OCI-M1 (cell line): ENCODE results near the gene LMOD2.

Source experiments
- DNase-seq: peaks from one replicate; lab custom pipeline; 2025; lab: John Stamatoyannopoulos, UW

Gene LMOD2

DNA sequence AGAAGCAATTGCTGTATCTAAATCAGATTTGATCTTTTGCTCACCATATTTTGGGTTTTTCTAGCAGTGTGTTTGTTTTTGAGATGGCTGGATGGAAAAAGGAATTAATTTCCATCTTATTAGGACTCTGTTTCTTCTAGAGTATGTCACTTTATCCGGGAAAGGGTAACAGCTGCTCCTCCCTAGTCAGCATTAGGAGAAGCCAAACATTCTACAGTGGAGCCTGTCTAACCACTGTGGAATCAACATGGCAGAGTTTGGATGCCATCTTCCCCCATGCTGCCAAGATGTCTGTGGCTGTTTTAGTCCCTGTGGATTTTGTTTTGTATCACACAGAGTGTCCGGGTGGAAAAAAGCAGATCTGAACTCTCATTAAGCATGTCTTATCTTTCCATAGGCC lies 16.0 kb upstream of the LMOD2 start:
- DNase-seq, result no peak

DNA sequence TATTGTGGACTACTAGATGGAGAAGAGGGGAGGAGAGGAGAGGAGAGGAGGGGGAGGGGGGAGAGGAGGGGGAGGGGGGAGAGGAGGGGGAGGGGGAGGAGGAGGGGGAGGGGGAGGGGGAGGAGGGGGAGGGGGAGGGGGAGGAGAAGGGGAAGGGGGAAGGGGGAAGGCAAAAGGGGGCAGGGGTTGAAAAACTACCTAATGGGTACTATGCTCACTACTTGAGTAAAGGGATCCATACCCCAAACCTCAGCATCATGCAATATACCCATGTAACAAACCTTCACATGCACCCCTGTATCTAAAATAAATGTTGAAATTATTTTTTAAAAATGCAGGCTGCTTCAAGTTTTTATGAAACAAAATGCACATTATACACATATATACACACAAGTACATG lies 15.1 kb upstream of the LMOD2 start:
- no peak for DNase-seq

DNA sequence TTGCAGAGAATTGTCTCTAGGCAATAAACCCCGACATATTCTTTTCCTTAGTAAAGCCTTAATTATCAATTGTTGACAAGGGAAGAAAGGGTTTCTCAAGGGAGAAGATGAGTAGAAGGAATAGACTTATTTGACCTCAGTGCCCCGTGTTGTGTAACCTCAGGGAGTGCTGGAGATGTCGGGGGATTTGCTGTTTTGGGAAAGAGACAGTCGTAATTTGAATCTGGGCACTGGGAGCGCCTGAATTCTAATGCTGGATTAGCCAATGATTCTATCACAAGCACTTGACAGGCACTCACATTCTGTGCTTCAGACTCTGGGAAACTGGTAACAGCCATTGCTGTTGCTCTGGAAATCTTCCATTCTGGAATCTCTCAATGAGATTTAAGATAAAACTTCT lies 13.8 kb upstream of the LMOD2 start:
- no peak for DNase-seq

DNA sequence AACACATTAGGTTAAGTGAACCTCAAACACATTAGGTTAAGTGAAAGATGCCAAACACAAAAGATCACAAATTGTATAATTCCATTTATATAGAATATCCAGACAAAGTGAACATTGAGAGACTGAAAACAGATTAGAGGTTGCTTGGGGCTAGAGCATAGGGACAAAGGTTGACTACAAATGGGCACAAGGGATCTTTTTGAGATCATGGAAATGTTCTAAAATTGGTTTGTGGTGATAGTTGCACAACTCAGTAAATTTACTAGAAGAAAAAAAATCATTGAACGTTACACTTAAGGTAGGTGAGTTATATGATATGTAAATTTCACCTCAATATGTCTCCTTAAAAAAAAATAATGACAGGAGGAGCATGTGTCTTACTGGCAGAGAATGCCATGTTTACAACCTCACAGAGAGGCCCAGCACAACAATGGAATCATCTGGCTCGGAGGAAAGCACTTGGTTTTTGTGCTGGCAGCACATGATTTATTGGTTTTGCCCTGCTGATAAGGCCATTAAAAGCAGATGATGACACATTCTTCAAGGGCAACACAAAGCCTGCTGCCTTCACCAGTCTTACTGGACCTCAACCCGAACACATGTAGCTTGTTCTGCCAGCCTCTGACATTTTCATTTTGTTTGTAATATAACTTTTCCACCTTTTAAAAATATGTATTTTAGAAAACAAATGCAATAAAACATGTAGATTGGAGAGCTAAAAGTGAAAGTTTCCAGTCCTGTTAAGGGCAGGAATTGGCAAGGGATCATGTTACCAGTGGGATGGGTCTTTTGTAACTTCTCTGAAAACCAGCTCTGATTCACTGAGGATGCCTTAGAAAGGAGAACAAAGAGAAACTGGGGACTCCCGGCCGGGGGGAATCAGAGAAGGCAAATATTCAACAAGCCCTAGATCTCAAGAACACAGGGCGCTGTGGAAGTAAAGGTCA lies 11.9 kb upstream of the LMOD2 start:
- DNase-seq, result peak; percentile 83

DNA sequence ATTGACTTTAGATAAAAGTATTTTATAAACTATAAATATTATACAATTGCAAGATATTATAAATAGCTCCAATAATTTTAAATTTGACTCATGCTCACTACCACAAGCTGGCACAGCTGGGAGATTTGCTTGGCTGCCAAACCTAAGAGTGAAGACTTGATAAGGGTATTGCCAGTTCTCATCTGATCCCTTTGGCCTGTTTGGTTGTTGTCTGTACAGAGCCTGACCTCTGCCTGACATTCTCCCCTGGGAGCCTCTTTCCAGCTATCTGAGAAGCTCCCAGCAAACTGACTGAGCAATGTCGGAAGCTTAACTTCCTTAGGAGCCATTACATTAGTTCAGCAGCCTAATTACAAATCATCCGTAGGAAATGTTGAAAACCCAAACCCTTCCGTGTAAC lies 10.2 kb upstream of the LMOD2 start:
- no peak for DNase-seq

DNA sequence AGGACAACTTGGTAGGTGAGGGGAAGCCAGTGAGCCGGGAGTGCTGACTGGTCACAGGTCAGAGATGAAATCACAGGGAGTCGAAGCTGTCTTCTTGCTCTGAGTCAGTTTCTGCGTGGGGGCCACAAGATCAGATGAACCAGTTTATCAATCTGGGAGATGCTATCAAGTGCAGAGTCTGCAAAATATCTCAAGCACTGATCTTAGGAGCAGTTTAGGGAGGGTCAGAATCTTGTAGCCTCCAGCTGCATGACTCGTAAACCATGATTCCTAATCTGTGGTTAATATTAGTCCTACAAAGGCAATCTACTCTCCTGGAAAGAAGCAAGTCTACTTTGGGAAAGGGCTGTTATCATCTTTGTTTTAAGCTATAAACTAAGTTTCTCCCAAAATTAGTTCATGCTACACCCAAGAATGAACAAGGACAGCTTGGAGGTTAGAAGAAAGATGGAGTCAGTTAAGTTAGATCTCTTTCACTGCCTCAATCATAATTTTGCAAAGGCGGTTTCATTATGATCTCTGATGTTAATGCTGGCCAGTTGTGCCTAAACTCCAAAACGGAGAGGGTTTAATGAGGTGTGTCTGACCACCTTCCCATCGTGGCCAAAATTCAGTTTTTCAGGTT lies 8.4 kb upstream of the LMOD2 start:
- no peak for DNase-seq

DNA sequence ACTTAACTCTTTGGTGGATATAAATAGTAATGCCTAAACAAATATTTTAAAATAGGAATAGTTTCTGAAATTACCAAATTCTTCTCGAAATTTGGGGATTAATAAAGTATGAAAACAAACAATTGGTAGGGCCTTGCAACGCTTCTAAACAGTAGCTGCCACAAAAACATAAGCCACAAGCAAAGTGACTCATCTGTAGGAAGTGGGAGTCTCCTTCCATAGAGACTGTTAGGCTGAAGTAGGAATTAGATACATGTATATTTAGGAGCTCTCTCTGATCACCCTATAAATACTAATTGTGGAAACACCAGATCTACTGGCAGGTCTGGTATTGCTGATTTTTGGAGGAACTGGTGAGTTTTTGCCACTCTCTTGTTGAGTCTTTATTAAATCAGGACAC lies 5.7 kb upstream of the LMOD2 start:
- no peak for DNase-seq

DNA sequence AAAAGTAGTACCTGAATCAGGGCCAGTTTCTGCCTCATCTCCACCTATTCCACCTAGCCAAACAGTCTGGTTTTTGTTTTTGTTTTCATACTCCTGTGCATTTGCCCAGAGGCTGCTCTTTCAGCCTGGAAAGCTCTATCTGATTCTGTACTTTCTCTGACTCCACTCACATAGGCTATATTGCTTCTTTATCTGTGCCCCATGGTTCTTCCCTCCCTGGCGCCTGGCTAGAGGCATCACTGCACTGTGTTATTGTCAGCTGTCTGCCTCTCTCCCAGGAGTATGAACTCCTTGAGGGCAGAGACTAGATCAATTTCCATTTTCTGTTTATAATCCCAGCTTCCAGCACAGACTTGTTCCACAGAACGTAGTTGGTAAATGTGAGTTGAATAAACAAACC lies 5.1 kb upstream of the LMOD2 start:
- no peak for DNase-seq

DNA sequence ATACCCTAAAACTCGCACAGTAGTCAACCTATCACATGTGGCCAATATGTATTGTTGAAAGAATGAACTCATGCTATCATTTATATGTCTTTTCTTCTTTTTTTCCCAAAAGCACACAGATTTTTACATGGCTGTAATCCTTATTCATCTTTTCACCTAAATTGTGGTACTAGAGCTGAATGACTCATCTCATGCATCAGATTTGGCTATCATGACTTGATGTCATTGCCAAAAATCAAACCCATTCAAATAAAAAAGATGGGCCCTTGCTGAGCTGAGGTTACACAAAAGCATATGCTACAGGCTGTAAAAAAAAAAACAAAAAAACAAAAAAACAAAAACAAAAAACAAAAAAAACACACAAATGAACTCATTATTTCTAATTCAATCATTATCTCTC lies 3.3 kb upstream of the LMOD2 start:
- DNase-seq, result no peak

DNA sequence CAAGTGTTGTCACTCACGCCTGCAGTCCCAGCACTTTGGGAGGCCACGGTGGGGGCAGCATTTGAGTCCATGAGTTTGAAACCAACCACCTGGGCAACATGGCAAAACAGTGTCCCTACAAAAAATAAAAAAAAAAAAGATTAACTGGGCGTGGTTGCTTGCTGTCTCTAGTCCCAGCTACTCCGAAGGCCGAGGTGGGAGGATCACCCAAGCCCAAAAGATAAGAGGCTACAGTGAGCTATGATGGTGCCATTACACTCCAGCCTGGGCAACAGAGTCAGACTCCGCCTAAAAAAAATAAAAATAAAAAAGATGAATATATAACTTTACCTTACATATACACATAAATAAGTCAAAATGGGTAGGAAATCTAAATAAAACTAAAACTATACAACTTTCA lies 2.5 kb upstream of the LMOD2 start:
- no peak for DNase-seq

DNA sequence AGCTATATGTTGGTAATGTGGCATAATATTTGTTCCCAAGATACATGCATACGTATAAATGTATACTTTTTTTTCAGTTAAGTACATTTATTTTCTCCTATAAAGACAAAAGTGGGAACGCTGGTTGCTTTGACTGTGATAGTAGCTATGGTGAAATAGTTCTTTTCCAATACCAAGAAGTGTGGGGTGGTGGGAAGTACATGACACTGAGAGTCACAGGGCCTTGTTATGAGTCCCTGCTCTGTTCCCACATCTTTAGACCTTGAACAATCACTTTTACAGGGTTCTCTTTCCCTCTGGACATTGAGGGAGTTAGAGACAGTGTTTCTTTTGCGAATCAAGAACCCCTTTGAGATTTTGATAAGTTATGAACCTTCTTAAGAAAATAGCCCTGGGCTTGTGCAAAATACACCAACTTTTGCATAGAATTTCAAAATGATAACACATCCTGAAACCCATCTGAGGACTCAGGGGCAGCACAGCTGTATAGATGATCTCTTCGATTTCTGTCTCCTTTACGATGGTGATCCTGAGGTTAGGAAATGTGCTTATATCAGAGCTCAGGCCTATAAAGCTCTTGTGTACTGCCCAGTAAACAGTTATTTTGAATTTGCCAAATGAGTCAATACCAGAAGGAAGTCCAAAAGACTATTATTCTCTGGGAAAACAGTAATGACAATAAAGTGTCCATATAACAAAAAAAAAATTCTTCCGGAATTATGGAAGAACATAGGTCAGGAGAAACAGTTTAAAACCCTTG lies 1.1 kb downstream of the LMOD2 start:
- no peak for DNase-seq

DNA sequence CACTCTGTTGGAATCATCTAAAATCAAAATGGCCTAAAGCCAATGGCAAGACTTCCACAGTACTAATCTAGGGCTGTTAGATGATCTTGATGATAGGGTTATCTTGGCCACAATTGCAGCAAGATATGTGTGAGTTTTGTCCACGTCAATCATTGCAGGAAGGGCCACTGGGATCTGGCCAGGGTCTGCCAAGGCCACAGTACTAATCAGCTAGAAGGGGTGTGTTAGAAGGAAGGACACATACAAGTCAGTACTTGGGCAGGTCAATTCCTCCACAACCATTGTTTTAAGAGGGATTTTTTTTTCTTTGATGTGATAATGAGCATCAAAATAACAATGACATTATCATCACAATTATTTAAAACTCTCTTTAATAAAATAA lies 1.6 kb downstream of the LMOD2 start:
- DNase-seq, result no peak

DNA sequence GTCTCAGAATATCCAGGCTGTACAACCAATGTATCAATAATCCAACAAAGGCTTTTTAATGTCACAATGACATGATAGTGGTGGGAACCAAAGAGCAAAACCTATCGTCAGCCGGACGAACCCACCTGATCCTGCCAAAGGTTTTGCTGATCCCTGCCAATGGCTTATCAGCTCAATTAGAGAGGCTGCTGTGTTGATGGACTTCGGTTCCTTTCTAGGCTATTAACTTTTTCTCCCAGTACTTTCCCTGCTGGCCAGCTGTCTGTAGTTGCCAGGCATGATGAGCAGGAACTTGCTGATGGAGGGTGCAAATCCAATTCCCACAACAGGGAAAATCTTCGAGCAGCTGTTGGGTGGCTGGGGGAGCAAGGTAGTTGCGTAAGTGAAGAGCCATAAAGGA lies 2.4 kb downstream of the LMOD2 start:
- no peak for DNase-seq

DNA sequence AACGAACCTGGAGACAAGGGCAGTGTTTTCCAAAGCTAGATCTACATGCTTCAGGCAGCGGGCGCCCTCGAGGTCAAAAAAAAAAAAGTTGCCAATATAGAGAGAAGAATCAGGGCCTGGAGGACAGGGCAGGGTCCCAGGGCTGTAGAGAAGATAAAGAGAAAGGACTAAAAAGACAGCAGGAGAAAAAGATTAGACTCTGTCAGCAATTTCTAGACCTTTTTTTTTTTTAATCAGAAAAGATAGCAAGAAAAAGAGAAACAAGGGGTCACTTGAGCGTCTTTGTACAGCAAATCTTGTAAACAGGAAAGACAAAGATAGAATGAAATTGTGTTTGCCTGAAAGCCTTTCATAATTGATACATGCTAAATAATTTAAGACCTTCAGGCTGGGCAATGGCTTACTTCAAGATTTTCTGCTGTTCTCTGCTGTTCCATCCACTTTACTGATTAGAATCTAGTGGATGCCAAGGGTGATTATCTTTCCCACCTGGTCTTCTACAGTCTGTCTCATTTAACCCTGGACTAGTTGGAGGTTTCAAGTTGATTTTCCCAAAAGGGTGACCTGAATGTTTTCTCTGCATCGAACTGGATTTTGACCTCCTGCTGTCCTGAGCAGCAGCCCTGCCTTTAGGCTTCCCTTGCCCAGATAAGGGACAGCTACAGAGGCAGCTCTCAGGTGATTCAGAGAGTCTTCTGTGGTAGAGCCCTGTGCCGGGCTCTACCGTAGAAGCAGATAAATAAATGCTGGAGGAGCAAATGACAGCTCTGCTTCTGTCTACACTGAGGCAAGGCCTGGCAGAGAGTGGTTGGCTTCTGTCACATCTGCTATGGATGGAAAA lies 5.1 kb downstream of the LMOD2 start:
- peak; percentile 8 for DNase-seq

DNA sequence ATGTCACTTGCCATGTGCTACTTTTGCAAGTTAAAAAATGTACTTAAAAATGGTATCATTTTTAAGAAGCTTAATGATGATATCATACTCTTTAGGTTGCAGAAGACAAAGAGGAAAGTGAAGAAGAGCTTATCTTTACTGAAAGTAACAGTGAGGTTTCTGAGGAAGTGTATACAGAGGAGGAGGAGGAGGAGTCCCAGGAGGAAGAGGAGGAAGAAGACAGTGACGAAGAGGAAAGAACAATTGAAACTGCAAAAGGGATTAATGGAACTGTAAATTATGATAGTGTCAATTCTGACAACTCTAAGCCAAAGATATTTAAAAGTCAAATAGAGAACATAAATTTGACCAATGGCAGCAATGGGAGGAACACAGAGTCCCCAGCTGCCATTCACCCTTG lies 6.1 kb downstream of the LMOD2 start:
- peak; percentile 33 for DNase-seq

DNA sequence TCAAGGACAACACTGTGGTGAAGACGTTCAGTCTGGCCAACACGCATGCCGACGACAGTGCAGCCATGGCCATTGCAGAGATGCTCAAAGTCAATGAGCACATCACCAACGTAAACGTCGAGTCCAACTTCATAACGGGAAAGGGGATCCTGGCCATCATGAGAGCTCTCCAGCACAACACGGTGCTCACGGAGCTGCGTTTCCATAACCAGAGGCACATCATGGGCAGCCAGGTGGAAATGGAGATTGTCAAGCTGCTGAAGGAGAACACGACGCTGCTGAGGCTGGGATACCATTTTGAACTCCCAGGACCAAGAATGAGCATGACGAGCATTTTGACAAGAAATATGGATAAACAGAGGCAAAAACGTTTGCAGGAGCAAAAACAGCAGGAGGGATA lies 6.6 kb downstream of the LMOD2 start:
- no peak for DNase-seq

DNA sequence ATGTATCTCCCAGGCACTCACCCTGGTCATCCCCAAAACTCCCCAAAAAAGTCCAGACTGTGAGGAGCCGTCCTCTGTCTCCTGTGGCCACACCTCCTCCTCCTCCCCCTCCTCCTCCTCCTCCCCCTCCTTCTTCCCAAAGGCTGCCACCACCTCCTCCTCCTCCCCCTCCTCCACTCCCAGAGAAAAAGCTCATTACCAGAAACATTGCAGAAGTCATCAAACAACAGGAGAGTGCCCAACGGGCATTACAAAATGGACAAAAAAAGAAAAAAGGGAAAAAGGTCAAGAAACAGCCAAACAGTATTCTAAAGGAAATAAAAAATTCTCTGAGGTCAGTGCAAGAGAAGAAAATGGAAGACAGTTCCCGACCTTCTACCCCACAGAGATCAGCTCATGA lies 7.1 kb downstream of the LMOD2 start:
- DNase-seq, result no peak

DNA sequence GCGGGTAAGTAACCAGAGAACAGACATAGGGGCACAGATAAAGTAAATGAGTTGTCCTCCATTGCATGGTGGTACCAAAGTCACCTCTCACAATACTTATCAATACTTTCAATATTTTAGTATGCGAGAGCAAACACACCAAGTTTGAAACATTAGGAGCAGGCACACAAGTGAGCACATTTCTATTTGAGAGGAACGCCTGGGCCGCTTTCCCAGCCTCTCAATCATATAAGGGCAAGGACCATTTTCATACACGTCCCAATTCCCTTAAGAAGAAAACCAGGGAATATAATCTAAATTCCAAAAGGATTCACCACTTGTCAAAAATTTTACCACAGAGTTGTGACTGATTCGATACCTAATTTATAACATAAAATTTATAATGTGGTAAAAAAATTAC lies 7.5 kb downstream of the LMOD2 start:
- no peak for DNase-seq

DNA sequence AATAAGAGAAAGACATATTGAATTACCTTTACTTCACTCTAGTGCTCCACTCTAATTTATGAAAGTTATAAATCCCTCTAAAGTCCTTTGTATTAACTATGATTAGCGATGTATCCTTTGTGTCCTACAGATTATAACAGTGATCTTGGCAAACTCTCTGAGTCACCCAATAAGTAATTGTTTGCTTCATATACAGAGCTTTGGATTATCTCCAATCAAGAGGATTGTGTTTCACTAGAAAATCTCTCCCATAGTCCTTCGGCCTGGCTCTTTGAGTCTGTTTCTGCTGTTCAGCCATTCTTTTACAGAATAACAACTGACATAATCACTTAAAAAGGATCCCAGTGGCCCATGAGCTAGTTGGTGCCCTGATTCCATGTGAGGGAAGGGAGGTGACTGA lies 9.5 kb downstream of the LMOD2 start:
- no peak for DNase-seq

DNA sequence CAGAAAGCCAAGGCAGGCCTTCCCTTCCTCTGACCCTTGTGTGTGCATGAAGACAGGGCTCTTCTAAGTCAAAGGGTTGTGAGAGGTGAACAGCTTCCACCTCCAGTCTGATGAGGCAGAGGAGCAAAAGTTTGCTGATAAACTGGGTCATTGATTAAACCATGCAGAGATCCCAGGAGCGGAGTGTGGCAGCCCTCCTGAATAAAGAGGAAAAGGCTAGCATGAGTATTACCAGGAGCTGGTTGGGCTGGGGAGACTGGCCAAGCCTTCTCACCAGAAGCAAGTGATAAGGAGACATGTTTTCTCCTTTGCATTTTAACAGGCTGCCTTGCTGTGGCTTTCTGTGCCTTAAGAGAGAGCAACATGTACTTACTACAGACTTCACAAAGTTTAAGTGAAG lies 10.2 kb downstream of the LMOD2 start:
- no peak for DNase-seq

DNA sequence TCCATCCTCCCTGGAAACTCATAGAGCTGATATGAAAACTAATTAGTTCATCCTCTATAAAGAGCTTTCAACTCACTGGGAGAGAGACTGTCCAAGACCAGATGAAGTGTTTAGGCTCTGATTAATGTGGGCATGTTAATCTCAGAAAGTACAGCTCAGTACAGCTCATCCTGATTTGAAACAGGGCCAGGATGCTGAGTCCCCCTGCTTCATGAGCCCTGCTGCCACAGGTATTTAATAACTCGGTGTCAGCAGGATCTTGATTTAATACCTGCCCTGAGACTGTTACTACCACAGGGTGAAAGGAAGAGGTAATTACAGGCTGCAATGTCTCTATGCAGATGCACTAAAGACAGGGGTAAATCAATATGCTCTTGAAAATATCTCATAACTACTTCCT lies 10.8 kb downstream of the LMOD2 start:
- DNase-seq, result no peak

DNA sequence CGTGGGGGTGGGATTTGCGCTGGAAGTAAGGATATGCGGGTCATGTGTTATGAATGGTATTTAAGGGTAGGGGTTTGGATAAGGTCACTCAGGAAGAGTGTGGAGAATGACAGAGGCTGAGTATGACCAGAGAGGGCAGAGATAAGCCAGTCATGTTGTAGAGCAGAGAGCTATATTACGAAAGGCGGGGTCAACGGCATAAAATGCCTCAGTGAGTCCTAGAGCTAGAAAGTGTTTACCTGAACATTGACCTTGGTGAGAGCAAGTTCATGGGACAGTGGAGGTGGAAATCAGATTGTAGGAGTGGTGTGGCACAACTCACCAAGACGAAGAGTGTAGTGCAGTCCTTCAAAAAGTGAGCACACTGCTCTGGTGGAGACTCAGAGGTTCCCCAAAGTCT lies 13.8 kb downstream of the LMOD2 start:
- DNase-seq, result no peak
